HepG2 (cell line): ENCODE data around the gene ANKRD40CL. TPM values are rescaled to one million over a fixed set of nuclear protein-coding genes. Genes with fewer than 3 reads are reported as not detected.

ENCODE experiments used
- ATAC-seq: fragments of 200-7000 bp; cut with Tn5 transposase; 3 replicates; pipeline ENCODE4 v1.9.1; 2020; ENCODE audit warnings: mild to moderate bottlenecking, moderate library complexity
- BruUV-seq: library from RNA; stranded (reverse); fragments of 400-500 nt; replicated peaks from 2 replicates; lab custom pipeline; 2021; lab: Mats Ljungman, UMichigan
- CTCF ChIA-PET: fragments of 300-600 bp; formaldehyde crosslinking; extraction: SDS; loops from one replicate; lab custom pipeline; 2021; ENCODE audit warnings: low total read pairs, inconsistent platforms, low intra/inter-chr PET ratio; lab: Yijun Ruan, JAX
- POLR2A ChIA-PET: fragments of 350-600 bp; sonication (Branson Sonifier 250); formaldehyde crosslinking; loops from one replicate; lab custom pipeline; 2020; ENCODE audit warnings: antibody characterized with exemption, inconsistent platforms; lab: Yijun Ruan, JAX
- DNase-seq: peaks from one replicate; pipeline ENCODE4 v3.0.0-alpha.2; 2015; ENCODE audit warnings: low spot score
- FAIRE-seq: peaks from 3 replicates; lab custom pipeline; 2011; peaks lifted over from hg19 to GRCh38; lab: Jason Lieb, UNC
- H2AFZ ChIP-seq: one replicate; pipeline ENCODE4 v1.6.1; 2011; ENCODE audit warnings: low read length, inconsistent platforms
- H3K27ac ChIP-seq: fragments of 300-600 bp; 3 replicates; pipeline ENCODE4 v1.8.0; 2011; ENCODE audit warnings: mixed run types, mild to moderate bottlenecking, mixed read lengths, low read length, inconsistent platforms; ENCODE audit not compliant: insufficient read depth; ENCODE audit errors: extremely low read length
- H3K27me3 ChIP-seq, 2 experiments: fragments of 200-600 bp in 1 of 2; 2 replicates in 1 of 2; 3 replicates in 1 of 2; pipeline versions ENCODE4 v1.6.0 to v1.8.0; 2011; ENCODE audit warnings: low read length in 2 of 2, mild to moderate bottlenecking in 2 of 2, moderate library complexity in 2 of 2, inconsistent platforms in 1 of 2; ENCODE audit not compliant: insufficient read depth in 2 of 2, control insufficient read depth in 1 of 2
- H3K36me3 ChIP-seq, 2 experiments: fragments of 200-600 bp in 1 of 2; replicated peaks in 1 of 2; 2 replicates in 1 of 2; 3 replicates in 1 of 2; pipeline versions ENCODE4 v1.5.1 to v1.8.0; 2011; ENCODE audit warnings: low read length in 2 of 2, inconsistent platforms in 1 of 2; ENCODE audit not compliant: insufficient read depth in 2 of 2, control insufficient read depth in 1 of 2
- H3K4me1 ChIP-seq: 2 replicates; pipeline ENCODE4 v1.5.1; 2012; ENCODE audit warnings: low read length, inconsistent platforms; ENCODE audit not compliant: insufficient read depth
- H3K4me2 ChIP-seq: 2 replicates; pipeline ENCODE4 v1.6.0; 2011; ENCODE audit warnings: low read depth, low read length, inconsistent platforms
- H3K4me3 ChIP-seq, 3 experiments: fragments of 200-600 bp in 1 of 3; sonication (generic), shearing (Covaris generic) in 1 of 3; replicated peaks in 1 of 3; 2 replicates each; pipeline ENCODE4 v1.5.1; 2011 to 2016; ENCODE audit warnings: low read length in 3 of 3, inconsistent platforms in 2 of 3, low read depth in 2 of 3, mild to moderate bottlenecking in 2 of 3, control low read depth in 1 of 3, mixed read lengths in 1 of 3; ENCODE audit not compliant: insufficient read depth in 1 of 3
- H3K79me2 ChIP-seq: one replicate; pipeline ENCODE4 v1.6.1; 2011; ENCODE audit warnings: low read length, inconsistent platforms; ENCODE audit not compliant: insufficient read depth
- H3K9ac ChIP-seq: 2 replicates; pipeline ENCODE4 v1.6.0; 2011; ENCODE audit warnings: mild to moderate bottlenecking, low read depth, low read length, inconsistent platforms; ENCODE audit not compliant: insufficient read depth
- H3K9me3 ChIP-seq: 2 replicates; pipeline ENCODE4 v1.5.1; 2012; ENCODE audit warnings: mild to moderate bottlenecking, low read length
- H4K20me1 ChIP-seq: 2 replicates; pipeline ENCODE4 v1.6.0; 2011; ENCODE audit warnings: inconsistent platforms, mild to moderate bottlenecking, low read length, moderate library complexity; ENCODE audit not compliant: insufficient read depth
- ARNTL ChIP-seq: sonication (generic); formaldehyde crosslinking; IDR thresholded peaks from 2 replicates; pipeline ENCODE4 v1.4.0; 2020; ENCODE audit warnings: mild to moderate bottlenecking, missing genetic modification reagents
- ESRRA ChIP-seq: sonication (generic); formaldehyde crosslinking; IDR thresholded peaks from 2 replicates; pipeline ENCODE4 v1.5.1; 2020; ENCODE audit warnings: mild to moderate bottlenecking, low read depth, missing genetic modification reagents
- HOXA7 ChIP-seq: sonication (generic); formaldehyde crosslinking; IDR thresholded peaks from 2 replicates; pipeline ENCODE4 v1.8.1; 2022; ENCODE audit warnings: mild to moderate bottlenecking, missing genetic modification reagents, moderate library complexity
- MBD4 ChIP-seq: IDR thresholded peaks from 2 replicates; pipeline ENCODE4 v1.6.1; 2012; ENCODE audit warnings: low read length, inconsistent platforms, borderline replicate concordance
- ONECUT2 ChIP-seq: sonication (generic); formaldehyde crosslinking; IDR thresholded peaks from 2 replicates; pipeline ENCODE4 v1.4.0; 2020; ENCODE audit warnings: missing genetic modification reagents
- SNAI1 ChIP-seq: sonication (generic); formaldehyde crosslinking; IDR thresholded peaks from 2 replicates; pipeline ENCODE4 v1.5.0; 2020; ENCODE audit warnings: mild to moderate bottlenecking, missing genetic modification reagents, borderline replicate concordance
- TBP ChIP-seq: sonication (generic); formaldehyde crosslinking; IDR thresholded peaks from 2 replicates; pipeline ENCODE4 v1.5.0; 2020; ENCODE audit warnings: missing genetic modification reagents
- THAP11 ChIP-seq: IDR thresholded peaks from 2 replicates; pipeline ENCODE4 v1.6.1; 2016; ENCODE audit warnings: missing biosample characterization, missing genetic modification reagents
- ZBTB3 ChIP-seq: sonication (generic); formaldehyde crosslinking; IDR thresholded peaks from 2 replicates; pipeline ENCODE4 v1.4.0; 2020; ENCODE audit warnings: low read depth, mild to moderate bottlenecking, moderate library complexity, missing genetic modification reagents, borderline replicate concordance
- ZNF274 ChIP-seq: sonication (generic); formaldehyde crosslinking; IDR thresholded peaks from 2 replicates; pipeline ENCODE4 v1.5.1; 2020; ENCODE audit warnings: mild to moderate bottlenecking, missing genetic modification reagents
- WGBS: methylation state at CpG from one replicate; pipeline ENCODE4 v1.1.6; 2017; ENCODE audit warnings: low lambda C conversion rate; 5-methylcytosine and 5-hydroxymethylcytosine counted together
- in situ Hi-C: cut with HindIII; loops from 2 replicates; pipeline ENCODE4 v1.10.0; 2017; ENCODE audit warnings: low pct_unique_long_range_greater_than_20kb; ENCODE audit not compliant: extremely low pct_ligation_motif_present
- intact Hi-C: fragments of 100-400 bp; cut with micrococcal nuclease; formaldehyde crosslinking; loops from one replicate; pipeline ENCODE4 v1.10.0; 2022; ENCODE audit not compliant: unreplicated experiment
- polyA plus RNA-seq, 8 experiments: library from polyadenylated mRNA; depleted of rRNA in 3 of 8; stranded (reverse) in 7 of 8; unstranded in 1 of 8; fragments of >200 nt; fragmentation: Illumina TruSeq in 4 of 8; extraction: Trizol in 4 of 8; gene quantifications; 2 replicates each; pipeline versions ENCODE4 v1.2.1 to v1.2.3, GENCODE V29; 2011 to 2016; ENCODE audit warnings: low read depth in 4 of 8, missing spikeins in 1 of 8, mixed read lengths in 1 of 8; ENCODE audit not compliant: insufficient read depth in 1 of 8
- total RNA-seq, 5 experiments: library from RNA; depleted of rRNA; stranded (reverse); fragments of >200 nt; fragmentation: Illumina TruSeq; extraction: Trizol; gene quantifications; 2 replicates each; pipeline ENCODE4 v1.2.3, GENCODE V29; 2016; ENCODE audit warnings: low read depth in 1 of 5
- TF ChIP-seq, protein P1 (sequence below): sonication (generic); formaldehyde crosslinking; IDR thresholded peaks from 2 replicates; pipeline ENCODE4 v1.8.1; 2023; ENCODE audit warnings: mild to moderate bottlenecking, moderate library complexity, missing genetic modification reagents
- TF ChIP-seq, protein P2 (sequence below): fragments of 450-650 bp; IDR thresholded peaks from 2 replicates; pipeline ENCODE4 v1.6.1; 2017
- TF ChIP-seq, protein P3 (sequence below): IDR thresholded peaks from 2 replicates; pipeline ENCODE4 v1.6.1; 2016

ANKRD40CL gene
- total and polyA plus RNA-seq, 2 of the 13 experiments (the other 11 are each of a cell fraction or from before 2014, with no cell fraction given): 0.03 to 0.11 TPM

DNA sequence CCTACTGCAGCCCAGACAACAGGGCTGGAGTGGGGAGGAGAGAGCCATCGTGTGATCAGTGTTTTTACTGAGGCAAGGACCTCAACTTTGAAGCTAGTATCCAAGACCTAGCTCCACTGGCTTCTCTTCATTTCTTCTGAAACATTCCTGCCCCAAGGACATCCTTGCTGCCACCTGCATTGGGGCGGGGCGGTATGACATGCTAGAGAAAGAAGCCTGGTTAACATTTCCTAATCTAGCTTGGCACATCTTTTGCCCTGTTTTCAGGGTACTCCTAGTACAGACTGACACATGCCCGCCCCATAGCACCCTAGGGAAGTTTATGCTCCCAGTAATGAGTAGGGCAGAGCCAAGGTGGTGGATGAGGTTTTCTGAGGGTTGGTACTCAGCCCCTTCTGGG lies 17.8 kb upstream of the ANKRD40CL start:
- H3K9me3 ChIP-seq: no peaks in the 10 kb centered on the region
- ChIA-PET POLR2A (no interaction called here), CTCF (interaction anchor here (4.4 kb wide), 1 partner anchor 57 kb away, joined by 94 read pairs; no protein-coding TSS in a partner anchor)
- in situ Hi-C loops (loop anchor here (5.0 kb wide), 1 partner anchor 57 kb away; no protein-coding TSS in a partner anchor), intact Hi-C loops (no loop called here)
- H3K36me3 ChIP-seq: no peaks in the 10 kb centered on the region
- DNase-seq (no peak), ATAC-seq (no peak), FAIRE-seq (no peak)
- peaks cover 23% of the 10 kb centered on the region for H3K4me1 ChIP-seq
- WGBS: 58% methylated on average over 4 of the region's 4 CpGs
- no peaks in the 10 kb centered on the region for H3K27me3 ChIP-seq
- H3K9ac ChIP-seq: no peak overlapping the region
- TF ChIP-seq HOXA7: no peak
- TF ChIP-seq ESRRA (CRISPR knock-in tag): no peak
- no peak for TF ChIP-seq ZBTB3
- TF ChIP-seq THAP11 (CRISPR knock-in tag): no peak
- TF ChIP-seq, protein P1, sequence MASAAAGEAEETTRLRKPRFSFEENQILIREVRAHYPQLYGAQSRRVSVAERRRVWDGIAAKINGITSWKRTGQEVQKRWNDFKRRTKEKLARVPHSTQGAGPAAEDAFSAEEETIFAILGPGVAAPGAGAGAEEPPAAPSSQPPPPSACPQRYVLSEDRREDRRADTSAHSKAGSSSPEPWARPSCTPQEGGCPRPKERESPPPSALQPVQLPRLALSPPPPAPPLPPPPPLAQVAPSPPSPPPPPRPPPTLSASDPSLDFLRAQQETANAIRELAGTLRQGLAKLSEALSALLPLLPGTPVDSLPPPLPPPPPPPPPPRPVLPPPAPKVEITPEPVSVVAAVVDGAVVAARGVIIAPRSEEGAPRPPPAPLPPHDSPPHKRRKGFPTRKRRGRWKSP (CRISPR knock-in tag): no peak
- TF ChIP-seq ZNF274 (CRISPR knock-in tag): no peak
- TF ChIP-seq, protein P2, sequence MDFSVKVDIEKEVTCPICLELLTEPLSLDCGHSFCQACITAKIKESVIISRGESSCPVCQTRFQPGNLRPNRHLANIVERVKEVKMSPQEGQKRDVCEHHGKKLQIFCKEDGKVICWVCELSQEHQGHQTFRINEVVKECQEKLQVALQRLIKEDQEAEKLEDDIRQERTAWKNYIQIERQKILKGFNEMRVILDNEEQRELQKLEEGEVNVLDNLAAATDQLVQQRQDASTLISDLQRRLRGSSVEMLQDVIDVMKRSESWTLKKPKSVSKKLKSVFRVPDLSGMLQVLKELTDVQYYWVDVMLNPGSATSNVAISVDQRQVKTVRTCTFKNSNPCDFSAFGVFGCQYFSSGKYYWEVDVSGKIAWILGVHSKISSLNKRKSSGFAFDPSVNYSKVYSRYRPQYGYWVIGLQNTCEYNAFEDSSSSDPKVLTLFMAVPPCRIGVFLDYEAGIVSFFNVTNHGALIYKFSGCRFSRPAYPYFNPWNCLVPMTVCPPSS: no peak
- no peak for TF ChIP-seq TBP (CRISPR knock-in tag)
- TF ChIP-seq ARNTL (CRISPR knock-in tag): no peak
- TF ChIP-seq SNAI1 (CRISPR knock-in tag): no peak
- no peak for TF ChIP-seq MBD4
- TF ChIP-seq, protein P3, sequence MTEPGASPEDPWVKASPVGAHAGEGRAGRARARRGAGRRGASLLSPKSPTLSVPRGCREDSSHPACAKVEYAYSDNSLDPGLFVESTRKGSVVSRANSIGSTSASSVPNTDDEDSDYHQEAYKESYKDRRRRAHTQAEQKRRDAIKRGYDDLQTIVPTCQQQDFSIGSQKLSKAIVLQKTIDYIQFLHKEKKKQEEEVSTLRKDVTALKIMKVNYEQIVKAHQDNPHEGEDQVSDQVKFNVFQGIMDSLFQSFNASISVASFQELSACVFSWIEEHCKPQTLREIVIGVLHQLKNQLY (CRISPR knock-in tag): no peak
- no peak for TF ChIP-seq ONECUT2 (CRISPR knock-in tag)
- no peak overlapping the region for H3K4me3 ChIP-seq
- H3K79me2 ChIP-seq: no peaks in the 10 kb centered on the region
- no peak overlapping the region for H3K4me2 ChIP-seq
- BruUV-seq: no TSS peak
- H3K27ac ChIP-seq: no peak overlapping the region
- no peaks in the 10 kb centered on the region for H4K20me1 ChIP-seq
- H2AFZ ChIP-seq: no peak overlapping the region
